Left renal cortex interstitium (tissue), 4 donors: Measurements from ENCODE around the gene MUC13. TPM values are rescaled to one million over a fixed set of nuclear protein-coding genes. Genes with fewer than 3 reads are reported as not detected.
"Not testable (repeated sequence)": the region's sequence is repeated elsewhere in the genome, so short reads cannot be mapped to it uniquely, and the experiment has no call there.

Source experiments
- DNase-seq, 4 donors: peaks; one replicate each; pipeline ENCODE4 v3.0.0-alpha.2; 2013; ENCODE audit warnings: low read depth in 4 of 4, low spot score in 2 of 4, missing footprints in 1 of 4
- polyA plus RNA-seq, 4 donors: library from polyadenylated mRNA; unstranded; fragments of 120-200 nt; gene quantifications; one replicate each; pipeline ENCODE4 v1.2.1, GENCODE V29; 2013; ENCODE audit not compliant: insufficient read length in 4 of 4

Gene MUC13, protein sequence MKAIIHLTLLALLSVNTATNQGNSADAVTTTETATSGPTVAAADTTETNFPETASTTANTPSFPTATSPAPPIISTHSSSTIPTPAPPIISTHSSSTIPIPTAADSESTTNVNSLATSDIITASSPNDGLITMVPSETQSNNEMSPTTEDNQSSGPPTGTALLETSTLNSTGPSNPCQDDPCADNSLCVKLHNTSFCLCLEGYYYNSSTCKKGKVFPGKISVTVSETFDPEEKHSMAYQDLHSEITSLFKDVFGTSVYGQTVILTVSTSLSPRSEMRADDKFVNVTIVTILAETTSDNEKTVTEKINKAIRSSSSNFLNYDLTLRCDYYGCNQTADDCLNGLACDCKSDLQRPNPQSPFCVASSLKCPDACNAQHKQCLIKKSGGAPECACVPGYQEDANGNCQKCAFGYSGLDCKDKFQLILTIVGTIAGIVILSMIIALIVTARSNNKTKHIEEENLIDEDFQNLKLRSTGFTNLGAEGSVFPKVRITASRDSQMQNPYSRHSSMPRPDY
- polyA plus RNA-seq: under 1 TPM in 1 of 4 donors, not detected in 3; 0.16 TPM

GRCh38 chr3:124934577-124934976 is at the start of gene MUC13:
Gene MUC13 (minus strand): TSS chr3:124934751. CDS start chr3:124934712, 39 bp downstream.
- no peak for DNase-seq

- DNase-seq: no peak
Measured at GRCh38 chr3:124982855-124983254, 48.3 kb upstream of the MUC13 start.

- no peak for DNase-seq
Measured at GRCh38 chr3:124981472-124981871, 46.9 kb upstream of the MUC13 start.

DNA sequence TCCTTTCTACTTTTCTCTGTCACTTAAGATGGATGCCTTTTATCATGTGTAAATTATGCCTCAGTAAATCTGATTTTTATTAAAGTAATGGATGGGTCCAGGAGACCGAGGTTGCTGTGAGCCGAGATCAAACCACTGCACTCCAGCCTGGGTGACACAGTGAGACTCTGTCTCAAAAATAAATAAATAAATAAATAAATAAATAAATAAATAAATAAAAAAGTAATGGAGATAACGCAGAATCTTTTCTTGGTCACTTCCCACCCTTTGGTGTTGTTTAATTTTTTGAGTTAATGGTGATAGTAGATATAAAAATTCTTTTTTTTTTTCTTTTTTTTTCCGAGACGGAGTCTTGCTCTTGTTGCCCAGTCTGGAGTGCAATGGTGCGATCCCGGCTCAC is 44.1 kb upstream of the MUC13 start:
- no peak for DNase-seq

GRCh38 chr3:124976383-124976782 is 41.8 kb upstream of the MUC13 start:
- no peak for DNase-seq

GRCh38 chr3:124974691-124975090 is 40.1 kb upstream of the MUC13 start:
- no peak for DNase-seq

- no peak for DNase-seq
Measured at GRCh38 chr3:124973290-124973689, 38.7 kb upstream of the MUC13 start.

DNA sequence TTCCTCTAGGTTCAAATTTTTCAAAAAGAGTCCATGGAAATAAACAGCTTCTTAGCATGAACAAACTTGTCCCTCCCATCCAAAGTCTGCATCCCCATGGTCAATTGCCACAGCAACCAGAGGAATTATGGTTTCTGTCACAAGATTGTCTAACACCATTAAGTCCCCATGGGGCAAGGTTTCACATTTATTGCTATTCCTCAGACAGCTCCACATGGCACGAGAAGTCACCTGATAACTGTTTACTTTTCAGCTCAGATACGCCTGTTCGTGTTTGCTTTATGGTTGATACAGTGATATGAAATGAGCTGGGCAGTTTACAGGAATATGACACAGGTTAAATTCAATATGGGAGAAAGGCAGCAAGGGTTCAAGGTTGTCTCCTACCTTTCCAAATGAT is 37.9 kb upstream of the MUC13 start:
- DNase-seq: no peak

- DNase-seq: no peak
Measured at GRCh38 chr3:124969963-124970722, 35.6 kb upstream of the MUC13 start.

- DNase-seq: no peak
Measured at GRCh38 chr3:124969190-124969589, 34.6 kb upstream of the MUC13 start.

DNA sequence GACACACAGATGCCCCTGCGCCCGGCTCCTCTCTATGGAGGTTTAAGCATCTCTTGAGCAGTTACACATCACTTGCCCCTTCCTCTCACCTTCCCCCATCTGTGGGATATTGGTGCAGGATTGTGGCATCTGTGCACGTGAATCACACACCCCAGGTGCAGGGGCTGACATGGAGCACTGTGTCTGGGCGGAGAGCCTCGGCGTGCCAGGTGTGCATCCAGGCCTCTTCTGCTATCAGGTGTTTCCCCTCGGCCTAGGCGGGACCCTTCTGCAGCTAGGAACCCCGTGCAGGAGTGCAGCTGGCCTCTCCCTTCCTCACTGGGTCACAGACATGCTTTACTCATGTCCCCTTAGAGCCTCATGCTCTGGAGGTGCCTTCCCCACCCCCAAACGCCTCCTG is 33.4 kb upstream of the MUC13 start:
- DNase-seq: no peak

GRCh38 chr3:124966521-124967445 is 32.2 kb upstream of the MUC13 start:
- no peak for DNase-seq

DNA sequence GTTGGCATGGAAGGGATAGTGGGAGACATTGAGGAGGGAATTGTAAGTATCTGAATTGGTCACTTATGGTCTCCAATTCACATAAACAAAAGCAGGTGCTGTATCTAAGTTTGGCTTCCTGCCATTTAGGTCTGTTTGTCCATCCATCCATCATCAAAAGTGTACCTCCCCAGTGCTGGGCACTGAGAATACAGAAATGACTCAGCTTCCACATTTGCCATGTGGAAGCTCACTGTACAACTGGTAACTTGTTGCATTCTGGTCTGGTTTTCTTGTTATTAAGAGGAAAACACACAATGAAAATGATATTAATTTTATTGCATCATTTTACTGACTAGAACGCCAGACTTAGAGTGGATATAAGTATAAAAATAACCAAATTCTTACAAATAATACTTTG is 30.9 kb upstream of the MUC13 start:
- no peak for DNase-seq

- no peak for DNase-seq
Measured at GRCh38 chr3:124964387-124964786, 29.8 kb upstream of the MUC13 start.

DNA sequence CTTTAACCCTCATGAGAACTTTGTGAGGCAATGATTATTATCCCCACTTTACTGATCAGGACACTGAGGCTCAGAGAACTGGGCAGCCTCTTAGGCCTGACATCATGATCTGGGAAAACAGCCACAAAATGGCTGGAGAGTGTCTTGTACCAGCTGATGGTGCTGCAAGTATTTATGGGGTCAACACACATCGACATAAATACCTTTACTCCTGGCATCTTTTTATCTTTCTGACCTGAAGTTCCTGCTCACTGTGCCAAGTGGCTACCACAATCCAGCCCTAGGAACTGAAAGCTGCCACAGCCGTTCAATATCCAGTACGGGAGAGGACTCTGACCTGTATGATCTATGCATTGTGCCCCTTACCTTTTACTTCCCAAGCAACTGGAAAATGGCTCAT is 29.2 kb upstream of the MUC13 start:
- DNase-seq: no peak

DNA sequence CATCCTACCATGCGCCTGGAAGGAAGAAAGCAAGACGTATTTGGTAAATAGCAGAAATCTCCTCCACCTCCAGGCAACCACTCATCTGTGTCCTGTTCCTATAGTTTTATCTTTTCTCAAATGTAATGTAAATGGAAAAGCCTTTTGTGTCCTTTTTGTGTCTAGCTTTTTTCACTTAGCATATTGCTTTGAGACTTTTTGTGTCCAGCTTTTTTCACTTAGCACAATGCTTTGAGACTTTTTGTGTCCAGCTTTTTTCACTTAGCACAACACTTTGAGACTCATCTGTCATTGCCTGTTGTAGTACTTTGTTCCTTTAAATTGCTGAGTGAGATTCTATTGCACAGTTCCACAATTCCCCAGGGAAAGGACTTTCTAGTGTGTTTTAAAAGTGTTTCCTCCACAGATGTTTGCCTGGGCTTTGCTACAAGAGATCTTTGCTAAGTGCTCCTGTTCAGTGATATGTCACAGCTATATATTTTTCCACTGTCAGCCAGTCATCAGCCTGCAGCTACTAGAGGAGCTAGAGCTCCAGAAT is 27.9 kb upstream of the MUC13 start:
- no peak for DNase-seq

GRCh38 chr3:124960698-124961097 is 26.1 kb upstream of the MUC13 start:
- DNase-seq: no peak

- DNase-seq: no peak
Measured at GRCh38 chr3:124960105-124960504, 25.6 kb upstream of the MUC13 start.

- DNase-seq: not testable (repeated sequence)
Measured at GRCh38 chr3:124957951-124958350, 23.4 kb upstream of the MUC13 start.

DNA sequence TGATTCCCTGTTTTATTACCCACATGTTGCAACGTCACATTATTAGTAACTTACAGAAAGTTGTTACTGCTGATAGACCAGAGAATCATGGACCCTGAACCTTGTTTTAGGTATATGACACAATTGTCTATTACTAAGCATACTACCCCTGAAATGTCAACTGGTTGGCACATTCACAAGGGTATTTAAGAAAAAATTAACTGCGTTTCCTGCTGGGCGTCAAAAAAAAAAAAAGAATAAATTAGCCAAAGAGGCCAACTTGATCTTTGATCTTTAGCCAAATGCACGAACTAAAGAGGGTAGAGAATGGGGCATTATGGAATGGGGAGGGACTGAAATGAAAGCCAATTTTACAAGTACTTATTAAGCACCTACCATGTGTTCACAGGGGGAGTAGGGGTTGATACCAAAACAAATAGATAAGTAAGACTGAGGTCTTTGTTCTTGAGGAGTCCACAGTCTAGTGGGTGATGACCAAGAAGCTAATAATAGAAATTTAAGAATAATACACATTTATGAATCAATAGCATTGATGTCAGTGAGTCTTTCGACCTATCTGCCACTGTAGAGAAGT is 17.8 kb upstream of the MUC13 start:
- DNase-seq: no peak
